ENCODE measurements around the gene GOLGA1.
"Not testable (repeated sequence)": the region's sequence is repeated elsewhere in the genome, so short reads cannot be mapped to it uniquely, and the experiment has no call there.

GOLGA1 gene, protein sequence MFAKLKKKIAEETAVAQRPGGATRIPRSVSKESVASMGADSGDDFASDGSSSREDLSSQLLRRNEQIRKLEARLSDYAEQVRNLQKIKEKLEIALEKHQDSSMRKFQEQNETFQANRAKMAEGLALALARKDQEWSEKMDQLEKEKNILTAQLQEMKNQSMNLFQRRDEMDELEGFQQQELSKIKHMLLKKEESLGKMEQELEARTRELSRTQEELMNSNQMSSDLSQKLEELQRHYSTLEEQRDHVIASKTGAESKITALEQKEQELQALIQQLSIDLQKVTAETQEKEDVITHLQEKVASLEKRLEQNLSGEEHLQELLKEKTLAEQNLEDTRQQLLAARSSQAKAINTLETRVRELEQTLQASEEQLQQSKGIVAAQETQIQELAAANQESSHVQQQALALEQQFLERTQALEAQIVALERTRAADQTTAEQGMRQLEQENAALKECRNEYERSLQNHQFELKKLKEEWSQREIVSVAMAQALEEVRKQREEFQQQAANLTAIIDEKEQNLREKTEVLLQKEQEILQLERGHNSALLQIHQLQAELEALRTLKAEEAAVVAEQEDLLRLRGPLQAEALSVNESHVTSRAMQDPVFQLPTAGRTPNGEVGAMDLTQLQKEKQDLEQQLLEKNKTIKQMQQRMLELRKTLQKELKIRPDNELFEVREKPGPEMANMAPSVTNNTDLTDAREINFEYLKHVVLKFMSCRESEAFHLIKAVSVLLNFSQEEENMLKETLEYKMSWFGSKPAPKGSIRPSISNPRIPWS

DNA sequence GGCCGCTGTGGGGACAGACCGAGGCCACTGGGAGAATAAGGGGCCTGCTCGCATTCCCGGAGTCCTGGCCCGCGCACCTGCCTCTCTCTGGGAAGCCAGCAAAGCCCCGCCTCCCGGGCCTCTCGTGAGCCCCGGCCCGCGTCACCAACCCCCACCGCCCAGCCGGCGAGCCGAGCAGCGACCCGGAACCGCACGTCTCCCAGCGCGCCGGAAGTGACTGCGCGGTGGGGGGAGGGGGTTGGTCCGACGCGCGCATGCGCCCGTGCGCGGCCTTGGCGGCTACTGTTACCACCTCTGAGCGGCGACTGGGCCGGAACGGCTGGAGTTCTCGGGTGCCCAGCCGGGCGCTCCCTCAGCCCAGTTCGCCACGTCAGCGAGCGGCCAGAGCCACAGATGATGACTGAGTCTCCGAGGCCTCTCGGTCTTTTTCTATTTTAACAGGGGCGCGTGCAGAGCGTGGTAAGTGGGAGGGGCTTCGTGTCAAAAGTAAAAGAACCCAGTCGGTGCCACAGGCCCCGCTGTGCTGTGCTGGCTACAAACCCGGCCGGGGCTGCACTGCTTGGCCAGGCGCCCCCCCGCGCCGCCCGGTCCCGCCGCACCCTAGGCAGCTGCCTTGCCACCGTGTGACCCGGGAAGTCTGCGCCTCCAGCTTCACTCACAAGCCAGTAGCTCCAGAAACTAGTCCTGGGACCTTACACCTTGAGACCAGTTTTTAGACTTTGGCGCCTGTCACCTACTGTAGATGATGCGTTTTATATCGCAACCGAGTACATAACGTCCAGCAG is at the start of gene GOLGA1:
Gene GOLGA1, minus strand, starts transcription at position 190 of the 785 bp plus-strand sequence. CDS start 2,372 bp downstream, outside the sequence.
- FAIRE-seq = peak; percentile 85

GRCh38 chr9:124983698-124984097 is 42.8 kb upstream of the GOLGA1 start:
- DNase-seq (ENCODE audit: extremely low spot score, insufficient read length, low read depth) (no peak), FAIRE-seq (no peak)

More for the DNA sequence above, at the start of gene GOLGA1:
- peak; percentile 91 for DNase-seq (ENCODE audit: extremely low spot score, insufficient read length, low read depth)

DNA sequence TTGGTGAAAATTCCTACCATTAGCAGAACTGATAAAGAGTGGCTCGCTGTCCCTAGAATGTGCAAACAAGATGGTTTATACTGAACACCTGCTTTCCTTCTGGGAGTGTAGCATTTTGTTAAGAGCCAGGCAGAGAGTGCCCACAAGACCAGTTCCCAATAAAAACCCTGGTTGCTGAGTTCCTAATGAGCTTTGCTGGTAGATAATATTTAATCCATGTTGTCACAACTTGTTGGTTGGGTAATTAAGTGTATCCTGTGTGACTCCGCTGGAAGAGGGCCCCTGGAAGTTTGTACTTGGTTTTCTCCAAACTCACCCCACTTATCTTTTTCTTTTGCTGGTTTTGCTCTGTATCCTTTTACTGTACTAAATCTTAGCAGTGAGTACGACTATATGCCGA is 39.5 kb upstream of the GOLGA1 start:
- FAIRE-seq = no peak

DNA sequence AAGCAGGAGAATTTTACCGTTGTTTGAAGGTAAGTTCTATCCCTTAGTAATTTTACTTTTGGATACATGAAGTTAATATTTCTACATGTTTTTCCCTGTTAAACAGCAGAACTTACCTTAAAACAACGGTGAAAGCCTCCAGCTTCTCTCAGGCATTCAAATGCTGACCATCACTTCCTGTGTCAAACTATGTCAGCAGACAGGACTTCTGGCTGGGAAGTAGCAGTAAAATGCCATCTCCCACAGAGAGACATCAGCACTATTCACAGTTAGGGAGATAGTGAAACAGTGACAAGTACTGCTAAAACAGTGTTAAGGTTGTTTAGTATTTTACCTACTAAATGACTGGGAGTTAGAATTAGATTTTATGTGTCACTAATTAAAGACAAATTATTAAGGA is 34.2 kb upstream of the GOLGA1 start:
- FAIRE-seq = no peak
- no peak for DNase-seq (ENCODE audit: extremely low spot score, insufficient read length, low read depth)

More for the DNA sequence above, 39.5 kb upstream of the GOLGA1 start:
- no peak for DNase-seq (ENCODE audit: extremely low spot score, insufficient read length, low read depth)

GRCh38 chr9:124973807-124974206 is 32.9 kb upstream of the GOLGA1 start:
- no peak for FAIRE-seq
- DNase-seq (ENCODE audit: extremely low spot score, insufficient read length, low read depth) = no peak

DNA sequence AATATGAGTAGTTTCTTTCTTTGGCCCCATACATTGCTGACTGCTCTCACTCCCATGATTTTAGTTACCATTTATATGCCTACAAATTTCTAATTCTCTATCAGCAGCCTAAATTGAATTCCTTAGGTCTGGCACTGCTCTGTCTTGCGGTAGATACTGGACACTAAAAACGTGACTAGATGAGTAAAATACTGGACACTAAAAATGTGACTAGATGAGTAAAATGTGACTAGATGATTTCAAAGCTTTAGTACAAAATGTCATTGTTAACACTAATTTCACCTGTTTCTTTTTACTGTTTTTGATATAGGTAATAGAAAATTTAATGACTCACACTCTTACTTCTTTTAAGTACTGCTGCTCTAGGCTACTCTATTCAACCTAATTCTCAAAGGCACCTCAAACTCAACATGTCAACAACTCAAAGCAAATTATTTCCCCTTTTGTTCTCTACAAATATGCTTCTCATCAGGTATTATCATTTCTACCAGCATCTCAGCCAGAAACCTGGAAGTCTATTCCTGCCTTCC is 31.4 kb upstream of the GOLGA1 start:
- DNase-seq (ENCODE audit: extremely low spot score, insufficient read length, low read depth) = no peak
- no peak for FAIRE-seq

DNA sequence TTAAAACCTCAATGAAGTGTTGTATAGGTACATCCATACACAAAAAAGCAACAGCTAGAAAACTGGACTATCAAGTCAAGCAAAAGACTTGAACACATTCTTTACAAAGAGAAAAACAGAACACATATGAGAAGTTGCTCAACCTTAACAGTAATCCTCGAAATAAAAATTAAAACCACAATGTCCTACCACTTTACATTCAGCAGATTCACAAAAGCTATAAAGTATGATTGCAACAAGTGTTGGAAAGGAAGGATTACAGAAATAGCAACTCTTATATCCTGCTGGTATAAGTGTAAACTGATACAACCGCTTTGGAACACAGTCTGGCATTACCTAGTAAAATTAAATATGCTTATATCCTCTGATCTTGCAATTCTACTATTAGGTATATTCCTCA is 28.5 kb upstream of the GOLGA1 start:
- FAIRE-seq (no peak), DNase-seq (ENCODE audit: extremely low spot score, insufficient read length, low read depth) (no peak)

DNA sequence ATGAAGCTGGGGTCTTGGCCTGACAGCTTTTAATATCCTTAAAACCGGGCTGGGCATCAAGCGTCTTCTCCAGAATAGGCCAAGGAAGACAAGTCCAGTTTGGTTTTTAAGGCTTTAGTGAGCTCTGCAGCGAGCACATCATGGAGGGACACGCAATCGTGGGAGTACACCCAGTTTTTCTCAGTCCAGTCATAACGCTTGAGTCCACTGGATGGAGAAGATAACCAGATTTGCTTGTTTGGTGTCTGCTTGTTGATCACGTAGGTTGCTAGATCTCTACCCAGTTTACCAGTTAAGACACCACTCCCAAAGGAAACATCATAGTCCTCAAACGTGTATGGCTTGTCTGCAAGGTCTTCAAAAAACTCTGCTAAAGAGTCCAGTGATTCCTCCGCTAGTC is 27.4 kb upstream of the GOLGA1 start:
- DNase-seq (ENCODE audit: extremely low spot score, insufficient read length, low read depth) (no peak), FAIRE-seq (no peak)

- not testable (repeated sequence) for DNase-seq (ENCODE audit: extremely low spot score, insufficient read length, low read depth); FAIRE-seq
Observed at GRCh38 chr9:124965775-124966568, 25.1 kb upstream of the GOLGA1 start.

DNA sequence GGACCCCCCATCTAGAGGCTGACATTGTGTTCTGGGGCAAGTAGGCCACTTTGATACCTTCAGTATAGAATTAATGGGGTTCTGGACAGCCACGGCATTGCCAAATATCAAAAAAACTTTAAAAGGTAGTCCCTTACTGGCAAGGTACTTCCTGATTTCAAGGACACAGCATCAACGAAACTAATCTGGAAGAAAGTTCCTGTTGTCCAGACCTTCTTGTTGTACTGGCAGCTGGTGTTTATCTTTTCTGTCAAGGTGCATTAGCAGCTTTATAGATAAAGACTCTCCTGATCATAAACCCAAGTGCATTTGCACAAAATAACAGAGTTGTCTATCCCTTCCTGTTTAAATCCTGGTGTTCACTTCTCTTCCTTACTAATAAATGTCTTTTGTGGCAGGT is 23.7 kb upstream of the GOLGA1 start:
- DNase-seq (ENCODE audit: extremely low spot score, insufficient read length, low read depth) (no peak), FAIRE-seq (no peak)

- FAIRE-seq (no peak), DNase-seq (ENCODE audit: extremely low spot score, insufficient read length, low read depth) (no peak)
Observed at GRCh38 chr9:124964056-124964455, 23.2 kb upstream of the GOLGA1 start.

- FAIRE-seq = no peak
- no peak for DNase-seq (ENCODE audit: extremely low spot score, insufficient read length, low read depth)
Observed at GRCh38 chr9:124960409-124960752, 19.5 kb upstream of the GOLGA1 start.

GRCh38 chr9:124959671-124960408 is 19.0 kb upstream of the GOLGA1 start:
- FAIRE-seq = not testable (repeated sequence)

GRCh38 chr9:124954255-124954654 is 13.4 kb upstream of the GOLGA1 start:
- DNase-seq (ENCODE audit: extremely low spot score, insufficient read length, low read depth) (no peak), FAIRE-seq (no peak)

More at GRCh38 chr9:124959671-124960408, 19.0 kb upstream of the GOLGA1 start:
- not testable (repeated sequence) for DNase-seq (ENCODE audit: extremely low spot score, insufficient read length, low read depth)

GRCh38 chr9:124950050-124950718 is 9.3 kb upstream of the GOLGA1 start:
- peak; percentile 31 for FAIRE-seq
- no peak for DNase-seq (ENCODE audit: extremely low spot score, insufficient read length, low read depth)

DNA sequence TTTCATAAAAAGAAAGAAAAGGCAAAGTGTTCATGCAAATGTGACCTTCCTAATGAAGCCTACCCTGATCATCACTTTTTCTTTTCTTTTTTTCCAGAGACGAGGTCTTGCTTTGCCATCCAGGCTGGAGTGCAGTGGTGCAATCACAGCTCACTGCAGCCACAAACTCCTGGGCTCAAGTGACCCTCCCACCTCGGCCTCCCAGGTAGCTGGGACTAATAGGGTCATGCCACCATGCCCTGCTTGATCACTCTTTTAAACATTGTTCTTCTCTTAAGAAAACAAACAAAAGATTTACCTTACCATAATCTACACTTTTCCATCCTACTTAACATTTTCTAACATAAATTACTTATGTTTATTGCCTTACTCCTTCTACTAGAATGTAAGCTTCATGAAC is 8.5 kb upstream of the GOLGA1 start:
- FAIRE-seq (no peak), DNase-seq (ENCODE audit: extremely low spot score, insufficient read length, low read depth) (no peak)

- DNase-seq (ENCODE audit: extremely low spot score, insufficient read length, low read depth) (no peak), FAIRE-seq (no peak)
Observed at GRCh38 chr9:124947727-124948391, 7.0 kb upstream of the GOLGA1 start.

DNA sequence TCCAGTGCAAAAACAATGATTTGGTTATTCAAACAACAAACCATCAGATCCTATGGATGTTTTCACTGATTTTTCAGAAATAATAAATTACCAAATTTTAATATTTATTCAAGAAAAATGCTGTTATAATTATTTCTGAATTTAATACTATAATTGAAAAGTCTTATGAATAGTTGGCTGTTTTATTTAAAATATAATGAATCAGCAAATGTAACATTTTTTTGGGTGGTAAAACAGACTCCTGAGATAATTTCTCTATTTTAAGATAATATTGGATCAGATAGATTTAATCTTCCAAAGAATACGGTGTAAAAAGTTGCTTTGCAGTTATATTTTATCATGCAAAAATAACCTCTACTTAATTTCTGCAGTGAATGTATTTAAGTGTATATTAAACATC is 5.3 kb upstream of the GOLGA1 start:
- FAIRE-seq (no peak), DNase-seq (ENCODE audit: extremely low spot score, insufficient read length, low read depth) (no peak)

Data from GM18507 (cell line).